CD4-positive, CD25-positive, alpha-beta regulatory T cell (primary cell): ENCODE results near the gene CNTNAP4. TPM values are rescaled to one million over a fixed set of nuclear protein-coding genes. Genes with fewer than 3 reads are reported as not detected.

Source experiments
- ATAC-seq, 2 donors: fragments of 150-1000 bp; cut with Tn5 transposase; one replicate each; pipeline ENCODE4 v1.10.0; 2021; ENCODE audit warnings: low read depth in 2 of 2, moderate number of reproducible peaks in 2 of 2, moderate library complexity in 1 of 2
- DNase-seq, 3 donors: peaks; one replicate each; pipeline versions ENCODE4 v3.0.0 to v3.0.0-alpha.2; 2012 to 2022; ENCODE audit warnings: mixed read lengths in 1 of 3
- H3K27ac ChIP-seq: one replicate; pipeline ENCODE4 v1.7.0; 2013; ENCODE audit warnings: mild to moderate bottlenecking, low read length; ENCODE audit not compliant: insufficient read depth, poor library complexity, severe bottlenecking
- H3K27me3 ChIP-seq: one replicate; pipeline ENCODE4 v1.7.0; 2013; ENCODE audit warnings: low read length; ENCODE audit not compliant: control insufficient read depth, insufficient read depth
- H3K36me3 ChIP-seq: one replicate; pipeline ENCODE4 v1.7.0; 2013; ENCODE audit warnings: mild to moderate bottlenecking, low read length, moderate library complexity; ENCODE audit not compliant: control insufficient read depth, insufficient read depth
- H3K4me1 ChIP-seq: 2 replicates; pipeline ENCODE4 v1.7.0; 2013; ENCODE audit warnings: mild to moderate bottlenecking, low read length; ENCODE audit not compliant: insufficient read depth, control insufficient read depth, poor library complexity, severe bottlenecking
- H3K4me3 ChIP-seq: one replicate; pipeline ENCODE4 v1.7.0; 2013; ENCODE audit warnings: low read depth, mild to moderate bottlenecking, low read length, moderate library complexity
- H3K9me3 ChIP-seq, 2 experiments: 1 replicate in 1 of 2; 2 replicates in 1 of 2; pipeline ENCODE4 v1.7.0; 2013; ENCODE audit warnings: low read length in 2 of 2, mild to moderate bottlenecking in 1 of 2, moderate library complexity in 1 of 2; ENCODE audit not compliant: control insufficient read depth in 2 of 2
- H3K27ac Mint-ChIP-seq, 3 donors: one replicate each; pipeline ENCODE4 v1.8.0; 2020 to 2022; ENCODE audit warnings: mild to moderate bottlenecking in 3 of 3, mixed read lengths in 3 of 3, moderate library complexity in 2 of 3
- H3K27me3 Mint-ChIP-seq: one replicate; pipeline ENCODE4 v1.8.0; 2022; ENCODE audit warnings: mild to moderate bottlenecking, mixed read lengths
- H3K36me3 Mint-ChIP-seq: one replicate; pipeline ENCODE4 v1.8.0; 2020; ENCODE audit warnings: mixed read lengths
- H3K4me1 Mint-ChIP-seq, 4 donors: one replicate each; pipeline ENCODE4 v1.8.0; 2020 to 2022; ENCODE audit warnings: mixed read lengths in 4 of 4, mild to moderate bottlenecking in 1 of 4
- H3K4me3 Mint-ChIP-seq, 4 donors: one replicate each; pipeline ENCODE4 v1.8.0; 2020 to 2022; ENCODE audit warnings: mild to moderate bottlenecking in 4 of 4, mixed read lengths in 4 of 4, moderate library complexity in 3 of 4
- H3K9me3 Mint-ChIP-seq, 7 donors: one replicate each; pipeline ENCODE4 v1.8.0; 2020 to 2022; ENCODE audit warnings: mixed read lengths in 7 of 7, mild to moderate bottlenecking in 3 of 7, moderate library complexity in 2 of 7
- polyA plus RNA-seq, 4 donors: library from polyadenylated mRNA; unstranded; fragments of 300-500 nt; fragmentation: Illumina TruSeq; gene quantifications; one replicate each; pipeline ENCODE4 v1.2.3, GENCODE V29; 2021
- total RNA-seq: library from RNA; stranded (reverse); gene quantifications from one replicate; pipeline ENCODE4 v1.2.3, GENCODE V29; 2022

Gene CNTNAP4
- total and polyA plus RNA-seq, 5 donors from 2014 or later, result not detected

DNA sequence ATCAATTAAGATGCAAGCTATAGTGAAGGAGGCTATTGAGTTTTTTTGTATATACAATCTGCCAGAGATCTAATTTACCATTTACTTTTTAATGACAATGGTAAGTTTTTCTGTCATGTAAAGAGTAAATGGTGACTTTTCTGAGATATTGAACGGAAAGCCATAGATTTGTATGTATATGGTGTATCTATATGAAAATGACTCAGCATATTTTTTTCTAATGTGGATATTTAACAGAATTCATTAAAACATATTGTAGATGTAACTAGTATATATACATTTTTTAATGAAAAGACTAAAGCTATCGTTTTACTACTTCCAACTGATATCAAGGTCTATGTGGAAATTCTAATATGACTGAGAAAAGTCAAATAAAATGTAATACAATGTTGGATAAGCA is 34.1 kb downstream of the CNTNAP4 start:
- Mint-ChIP-seq H3K36me3 (no peaks in the 10 kb centered on the region), H3K27me3 (no peaks in the 10 kb centered on the region), H3K4me3 (no peak overlapping the region), H3K9me3 (peaks cover 0 to 6% (median 2%) of the 10 kb centered on the region in 7 donors), H3K4me1 (no peaks in the 10 kb centered on the region), H3K27ac (no peak overlapping the region)
- H3K27ac ChIP-seq, result no peak overlapping the region
- no peak for DNase-seq
- no peak overlapping the region for H3K4me3 ChIP-seq
- no peaks in the 10 kb centered on the region for H3K4me1 ChIP-seq
- H3K9me3 ChIP-seq, result no peaks in the 10 kb centered on the region
- no peaks in the 10 kb centered on the region for H3K27me3 ChIP-seq
- ATAC-seq, result no peak
- H3K36me3 ChIP-seq, result no peaks in the 10 kb centered on the region

- Histone ChIP-seq H3K4me3 (no peak overlapping the region), H3K27ac (no peak overlapping the region), H3K4me1 (no peaks in the 10 kb centered on the region), H3K36me3 (no peaks in the 10 kb centered on the region), H3K9me3 (no peaks in the 10 kb centered on the region), H3K27me3 (no peaks in the 10 kb centered on the region)
- DNase-seq (no peak), ATAC-seq (no peak)
- H3K27ac Mint-ChIP-seq, result no peak overlapping the region
- H3K9me3 Mint-ChIP-seq, result peaks cover 0 to 3% (median under 1%) of the 10 kb centered on the region in 7 donors
- no peak overlapping the region for H3K4me3 Mint-ChIP-seq
- H3K36me3 Mint-ChIP-seq, result no peaks in the 10 kb centered on the region
- no peaks in the 10 kb centered on the region for H3K4me1 Mint-ChIP-seq
- H3K27me3 Mint-ChIP-seq, result no peaks in the 10 kb centered on the region
These were observed 41.4 kb downstream of the CNTNAP4 start for GRCh38 chr16:76318565-76318964.

DNA sequence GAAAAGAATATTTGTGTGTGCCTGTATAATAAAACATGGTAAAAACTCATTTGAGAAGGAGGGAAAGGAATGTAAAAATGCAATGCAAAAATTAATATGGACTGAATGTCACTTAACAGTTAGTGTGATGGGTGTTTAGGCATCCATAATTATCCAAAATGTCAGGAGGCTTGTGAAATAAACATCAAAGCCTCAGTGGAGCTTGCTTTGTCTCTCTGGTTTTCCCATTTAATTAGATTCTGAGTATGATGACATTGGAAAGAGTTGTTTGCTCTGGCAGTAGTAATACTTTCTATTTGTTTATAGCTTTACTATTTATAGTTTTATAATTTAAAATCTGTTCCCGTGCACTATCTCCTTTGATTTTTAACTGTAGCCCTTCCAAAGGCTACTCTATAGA is 51.9 kb downstream of the CNTNAP4 start:
- DNase-seq (no peak), ATAC-seq (no peak)
- no peaks in the 10 kb centered on the region for H3K4me1 ChIP-seq
- Mint-ChIP-seq H3K4me3 (no peak overlapping the region), H3K4me1 (no peaks in the 10 kb centered on the region), H3K36me3 (no peaks in the 10 kb centered on the region), H3K27me3 (no peaks in the 10 kb centered on the region), H3K9me3 (peaks cover 0 to 10% (median 3%) of the 10 kb centered on the region in 7 donors), H3K27ac (no peak overlapping the region)
- no peaks in the 10 kb centered on the region for H3K36me3 ChIP-seq
- H3K9me3 ChIP-seq, result peaks cover 0 to 2% of the 10 kb centered on the region in 2 experiments
- H3K27me3 ChIP-seq, result no peaks in the 10 kb centered on the region
- H3K4me3 ChIP-seq, result no peak overlapping the region
- no peak overlapping the region for H3K27ac ChIP-seq

- no peak overlapping the region for H3K27ac Mint-ChIP-seq
- DNase-seq (no peak), ATAC-seq (no peak)
- H3K4me3 ChIP-seq, result no peak overlapping the region
- no peaks in the 10 kb centered on the region for H3K36me3 Mint-ChIP-seq
- H3K27me3 ChIP-seq, result no peaks in the 10 kb centered on the region
- H3K4me3 Mint-ChIP-seq, result no peak overlapping the region
- H3K9me3 ChIP-seq, result peaks cover 0 to 7% of the 10 kb centered on the region in 2 experiments
- H3K27ac ChIP-seq, result no peak overlapping the region
- no peaks in the 10 kb centered on the region for H3K36me3 ChIP-seq
- H3K9me3 Mint-ChIP-seq, result peaks cover 0 to 21% (median 4%) of the 10 kb centered on the region in 7 donors
- H3K27me3 Mint-ChIP-seq, result no peaks in the 10 kb centered on the region
- no peaks in the 10 kb centered on the region for H3K4me1 ChIP-seq
- no peaks in the 10 kb centered on the region for H3K4me1 Mint-ChIP-seq
These were observed 58.2 kb downstream of the CNTNAP4 start for GRCh38 chr16:76335180-76335974.

DNA sequence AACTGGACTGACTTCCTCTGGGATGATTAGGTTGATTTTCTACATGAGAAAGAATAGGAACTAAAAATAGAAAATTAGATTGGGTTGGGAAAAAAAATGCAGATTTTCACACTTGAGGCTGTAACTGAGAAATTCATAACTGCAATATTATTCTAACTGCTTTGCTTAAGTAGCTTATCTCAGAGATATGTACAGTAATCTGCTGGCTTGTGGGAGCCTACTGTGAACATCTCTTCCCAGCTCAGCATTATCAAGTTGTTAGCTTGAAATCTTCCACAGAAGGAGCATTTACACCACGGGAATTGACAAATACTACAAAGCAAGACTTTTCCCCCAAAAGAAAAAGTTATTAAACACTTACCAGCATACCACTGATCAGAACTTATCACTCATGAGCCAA is 58.9 kb downstream of the CNTNAP4 start:
- no peak for ATAC-seq
- H3K4me3 Mint-ChIP-seq, result no peak overlapping the region
- DNase-seq, result no peak
- no peaks in the 10 kb centered on the region for H3K36me3 Mint-ChIP-seq
- peaks cover 0 to 21% (median 4%) of the 10 kb centered on the region in 7 donors for H3K9me3 Mint-ChIP-seq
- H3K9me3 ChIP-seq, result peaks cover 0 to 7% of the 10 kb centered on the region in 2 experiments
- no peaks in the 10 kb centered on the region for H3K4me1 ChIP-seq
- no peak overlapping the region for H3K4me3 ChIP-seq
- no peaks in the 10 kb centered on the region for H3K4me1 Mint-ChIP-seq
- H3K36me3 ChIP-seq, result no peaks in the 10 kb centered on the region
- no peak overlapping the region for H3K27ac ChIP-seq
- H3K27ac Mint-ChIP-seq, result no peak overlapping the region
- H3K27me3 Mint-ChIP-seq, result no peaks in the 10 kb centered on the region
- no peaks in the 10 kb centered on the region for H3K27me3 ChIP-seq

DNA sequence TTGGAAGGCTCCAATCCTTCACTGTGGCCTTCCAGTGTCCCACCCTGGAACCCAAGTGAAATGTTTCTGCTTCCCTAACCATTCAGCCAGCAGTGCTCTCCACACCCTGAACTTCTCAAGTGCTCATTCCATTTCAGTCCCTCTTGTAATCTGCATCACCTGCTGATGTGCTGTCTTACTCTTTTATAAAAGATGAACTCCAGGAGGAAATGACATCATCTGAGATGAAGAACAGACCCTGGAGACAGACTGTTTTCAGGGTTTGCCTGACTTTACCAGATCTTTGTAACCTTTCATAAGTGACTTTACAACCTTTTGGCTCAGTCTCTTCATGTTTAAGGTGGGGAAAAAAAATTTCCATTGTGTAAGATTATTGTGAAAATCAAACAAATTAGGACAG is 61.3 kb downstream of the CNTNAP4 start:
- Histone ChIP-seq H3K9me3 (peaks cover 0 to 7% of the 10 kb centered on the region in 2 experiments), H3K27ac (no peak overlapping the region), H3K27me3 (no peaks in the 10 kb centered on the region), H3K4me3 (no peak overlapping the region), H3K36me3 (no peaks in the 10 kb centered on the region), H3K4me1 (no peaks in the 10 kb centered on the region)
- Mint-ChIP-seq H3K27ac (no peak overlapping the region), H3K9me3 (peaks cover 0 to 19% (median 1%) of the 10 kb centered on the region in 7 donors), H3K4me1 (no peaks in the 10 kb centered on the region), H3K27me3 (no peaks in the 10 kb centered on the region), H3K36me3 (no peaks in the 10 kb centered on the region), H3K4me3 (no peak overlapping the region)
- DNase-seq, result no peak
- ATAC-seq, result no peak

- Mint-ChIP-seq H3K9me3 (peaks cover 0 to 4% (median 0%) of the 10 kb centered on the region in 7 donors), H3K4me1 (no peaks in the 10 kb centered on the region), H3K27ac (no peak overlapping the region), H3K4me3 (no peak overlapping the region), H3K27me3 (no peaks in the 10 kb centered on the region), H3K36me3 (no peaks in the 10 kb centered on the region)
- no peak for DNase-seq
- no peak for ATAC-seq
- Histone ChIP-seq H3K9me3 (no peaks in the 10 kb centered on the region), H3K36me3 (no peaks in the 10 kb centered on the region), H3K27me3 (no peaks in the 10 kb centered on the region), H3K4me1 (no peaks in the 10 kb centered on the region), H3K27ac (no peak overlapping the region), H3K4me3 (no peak overlapping the region)
These were observed 66.6 kb downstream of the CNTNAP4 start for GRCh38 chr16:76343769-76344168.

GRCh38 chr16:76345163-76345661 is 68.0 kb downstream of the CNTNAP4 start:
- Mint-ChIP-seq H3K27ac (no peak overlapping the region), H3K27me3 (no peaks in the 10 kb centered on the region), H3K4me1 (no peaks in the 10 kb centered on the region), H3K9me3 (peaks cover 0 to 4% (median 0%) of the 10 kb centered on the region in 7 donors), H3K4me3 (no peak overlapping the region), H3K36me3 (no peaks in the 10 kb centered on the region)
- H3K4me3 ChIP-seq, result no peak overlapping the region
- no peaks in the 10 kb centered on the region for H3K27me3 ChIP-seq
- H3K36me3 ChIP-seq, result no peaks in the 10 kb centered on the region
- ATAC-seq, result no peak
- DNase-seq, result no peak
- no peak overlapping the region for H3K27ac ChIP-seq
- H3K4me1 ChIP-seq, result no peaks in the 10 kb centered on the region
- no peaks in the 10 kb centered on the region for H3K9me3 ChIP-seq
